GM10266 (cell line): ENCODE results near the gene BTBD9.

Experiments used
- DNase-seq: peaks from one replicate; pipeline ENCODE4 v3.0.0; 2012; ENCODE audit errors: extremely low spot score
- CTCF ChIP-seq: IDR thresholded peaks from 2 replicates; pipeline ENCODE4 v1.5.1; 2012; ENCODE audit warnings: mild to moderate bottlenecking, low read depth; ENCODE audit not compliant: control insufficient read depth, insufficient read depth; ENCODE audit errors: missing control alignments

BTBD9 gene

GRCh38 chr6:38188677-38189335, 450.9 kb downstream of the BTBD9 start:
- TF ChIP-seq CTCF: no peak
- DNase-seq: no peak

GRCh38 chr6:38187811-38188590, 451.7 kb downstream of the BTBD9 start:
- TF ChIP-seq CTCF: no peak
- no peak for DNase-seq

GRCh38 chr6:38187325-38187724, 452.4 kb downstream of the BTBD9 start:
- no peak for TF ChIP-seq CTCF
- no peak for DNase-seq

- TF ChIP-seq CTCF: no peak
Measured at GRCh38 chr6:38185752-38186151, 454.0 kb downstream of the BTBD9 start.

GRCh38 chr6:38185244-38185643, 454.5 kb downstream of the BTBD9 start:
- no peak for DNase-seq
- no peak for TF ChIP-seq CTCF

More at GRCh38 chr6:38185752-38186151, 454.0 kb downstream of the BTBD9 start:
- DNase-seq: no peak

GRCh38 chr6:38184585-38185080, 455.1 kb downstream of the BTBD9 start:
- no peak for TF ChIP-seq CTCF
- no peak for DNase-seq

- no peak for DNase-seq
- no peak for TF ChIP-seq CTCF
Measured at GRCh38 chr6:38183856-38184584, 455.7 kb downstream of the BTBD9 start.
